Lung (tissue), 12 donors: ENCODE data around the gene TYRP1. TPM values are rescaled to one million over a fixed set of nuclear protein-coding genes. Genes with fewer than 3 reads are reported as not detected.

Experiments used
- ATAC-seq: fragments of 200-7000 bp; cut with Tn5 transposase; one replicate; pipeline ENCODE4 v1.9.1; 2020; ENCODE audit warnings: moderate number of reproducible peaks; ENCODE audit not compliant: insufficient read depth, low FRiP score
- DNase-seq, 3 donors: peaks; one replicate each; pipeline ENCODE4 v3.0.0-alpha.2; 2013 to 2017
- H3K27ac ChIP-seq, 2 donors: one replicate each; pipeline ENCODE4 v1.5.1; 2013; ENCODE audit warnings: mild to moderate bottlenecking in 2 of 2, moderate library complexity in 2 of 2, control low read depth in 1 of 2, inconsistent platforms in 1 of 2, low read depth in 1 of 2, low read length in 1 of 2
- H3K27me3 ChIP-seq, 3 donors: one replicate each; pipeline ENCODE4 v1.5.1; 2013; ENCODE audit warnings: low read length in 2 of 3; ENCODE audit not compliant: control insufficient read depth in 3 of 3, insufficient read depth in 3 of 3
- H3K36me3 ChIP-seq, 4 donors: one replicate each; pipeline ENCODE4 v1.5.1; 2013; ENCODE audit warnings: low read length in 4 of 4, mild to moderate bottlenecking in 1 of 4, moderate library complexity in 1 of 4; ENCODE audit not compliant: control insufficient read depth in 4 of 4, insufficient read depth in 4 of 4
- H3K4me1 ChIP-seq, 5 donors: one replicate each; pipeline ENCODE4 v1.5.1; 2013; ENCODE audit warnings: low read length in 5 of 5, mild to moderate bottlenecking in 2 of 5, moderate library complexity in 1 of 5; ENCODE audit not compliant: control insufficient read depth in 5 of 5, insufficient read depth in 5 of 5
- H3K4me3 ChIP-seq: one replicate; pipeline ENCODE4 v1.5.1; 2013; ENCODE audit warnings: mild to moderate bottlenecking, control low read depth, moderate library complexity
- H3K9ac ChIP-seq, 2 donors: one replicate each; pipeline ENCODE4 v1.5.1; 2013; ENCODE audit warnings: low read length in 2 of 2, control low read depth in 1 of 2; ENCODE audit not compliant: insufficient read depth in 1 of 2
- H3K9me3 ChIP-seq, 4 donors: one replicate each; pipeline ENCODE4 v1.5.1; 2013; ENCODE audit warnings: low read length in 3 of 4, mild to moderate bottlenecking in 1 of 4, moderate library complexity in 1 of 4; ENCODE audit not compliant: control insufficient read depth in 4 of 4, insufficient read depth in 3 of 4
- WGBS, 2 donors: extraction: QIAGEN DNeasy Blood & Tissue Kit; methylation state at CpG; one replicate each; pipeline ENCODE4 v1.1.7; 2013; 5-methylcytosine and 5-hydroxymethylcytosine counted together
- polyA plus RNA-seq, 2 donors: library from polyadenylated mRNA; stranded (reverse); fragments of 200-250 nt; gene quantifications; one replicate each; pipeline ENCODE4 v1.2.1, GENCODE V29; 2013
- total RNA-seq, 2 donors: library from RNA; depleted of rRNA in 1 of 2; stranded (reverse); fragments of >200 nt in 1 of 2; gene quantifications; one replicate each; pipeline ENCODE4 v1.2.1, GENCODE V29; 2014 to 2021
- TF ChIP-seq, protein P1 (sequence below): IDR thresholded peaks from 2 replicates; pipeline ENCODE4 v1.5.1; 2012; ENCODE audit warnings: mild to moderate bottlenecking; ENCODE audit errors: control extremely low read depth, extremely low read depth
- donor health status: control.
- donor health status: control.
- donor health status: Bipolar disorder and iron deficiency.
- donor health status: healthy.
- donor health status: DM: yes; HTN: yes; CAD: no.

TYRP1 gene
- total and polyA plus RNA-seq, 4 donors, result 0.59 to 5.1 (median 1.3) TPM

DNA sequence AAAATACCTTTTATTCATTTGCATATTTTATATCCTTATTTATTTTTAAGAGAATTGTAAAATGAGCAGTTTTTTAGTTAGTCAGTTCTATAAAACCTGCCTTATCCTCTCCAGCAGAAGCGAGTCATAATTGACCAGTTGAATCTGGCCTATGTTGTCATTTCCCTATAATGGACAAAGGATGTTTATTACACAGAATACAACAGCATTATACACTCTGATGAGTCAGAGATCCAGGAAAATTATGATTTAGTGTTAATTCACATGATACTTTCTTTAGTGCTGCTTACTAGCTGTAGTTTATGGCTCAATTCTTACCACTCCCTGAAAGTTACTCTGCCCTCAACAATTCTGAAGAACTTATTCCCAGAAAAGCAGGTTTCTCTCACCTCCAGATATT lies 54.8 kb downstream of the TYRP1 start:
- Histone ChIP-seq H3K4me3 (no peak overlapping the region), H3K27ac (no peak overlapping the region), H3K9me3 (no peaks in the 10 kb centered on the region), H3K36me3 (no peaks in the 10 kb centered on the region), H3K9ac (no peak overlapping the region), H3K4me1 (no peaks in the 10 kb centered on the region), H3K27me3 (no peaks in the 10 kb centered on the region)
- WGBS, 2 donors, result 87 to 96% methylated on average over 1 of the region's 1 CpG
- DNase-seq (no peak), ATAC-seq (no peak)
- TF ChIP-seq, protein P1, sequence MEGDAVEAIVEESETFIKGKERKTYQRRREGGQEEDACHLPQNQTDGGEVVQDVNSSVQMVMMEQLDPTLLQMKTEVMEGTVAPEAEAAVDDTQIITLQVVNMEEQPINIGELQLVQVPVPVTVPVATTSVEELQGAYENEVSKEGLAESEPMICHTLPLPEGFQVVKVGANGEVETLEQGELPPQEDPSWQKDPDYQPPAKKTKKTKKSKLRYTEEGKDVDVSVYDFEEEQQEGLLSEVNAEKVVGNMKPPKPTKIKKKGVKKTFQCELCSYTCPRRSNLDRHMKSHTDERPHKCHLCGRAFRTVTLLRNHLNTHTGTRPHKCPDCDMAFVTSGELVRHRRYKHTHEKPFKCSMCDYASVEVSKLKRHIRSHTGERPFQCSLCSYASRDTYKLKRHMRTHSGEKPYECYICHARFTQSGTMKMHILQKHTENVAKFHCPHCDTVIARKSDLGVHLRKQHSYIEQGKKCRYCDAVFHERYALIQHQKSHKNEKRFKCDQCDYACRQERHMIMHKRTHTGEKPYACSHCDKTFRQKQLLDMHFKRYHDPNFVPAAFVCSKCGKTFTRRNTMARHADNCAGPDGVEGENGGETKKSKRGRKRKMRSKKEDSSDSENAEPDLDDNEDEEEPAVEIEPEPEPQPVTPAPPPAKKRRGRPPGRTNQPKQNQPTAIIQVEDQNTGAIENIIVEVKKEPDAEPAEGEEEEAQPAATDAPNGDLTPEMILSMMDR, result no peak

DNA sequence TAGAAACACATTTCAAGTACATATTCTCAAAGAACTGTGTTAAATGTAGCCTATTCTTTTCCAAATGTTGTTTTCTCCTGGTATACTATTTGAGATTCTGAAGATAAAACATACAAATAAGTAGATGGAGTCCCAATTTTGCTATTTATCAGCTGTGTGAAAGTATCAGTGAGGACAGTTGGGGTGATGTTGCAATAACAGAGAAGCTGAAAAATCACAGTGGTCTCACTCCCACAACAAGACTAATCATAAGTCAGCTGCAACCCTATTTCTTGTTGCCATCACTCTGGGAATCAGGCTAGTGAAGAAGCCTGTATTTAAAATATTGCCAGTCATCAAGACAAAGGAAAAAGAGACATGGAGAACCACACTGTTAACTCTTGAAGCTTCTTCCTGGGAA lies 55.8 kb downstream of the TYRP1 start:
- H3K27me3 ChIP-seq, result no peaks in the 10 kb centered on the region

DNA sequence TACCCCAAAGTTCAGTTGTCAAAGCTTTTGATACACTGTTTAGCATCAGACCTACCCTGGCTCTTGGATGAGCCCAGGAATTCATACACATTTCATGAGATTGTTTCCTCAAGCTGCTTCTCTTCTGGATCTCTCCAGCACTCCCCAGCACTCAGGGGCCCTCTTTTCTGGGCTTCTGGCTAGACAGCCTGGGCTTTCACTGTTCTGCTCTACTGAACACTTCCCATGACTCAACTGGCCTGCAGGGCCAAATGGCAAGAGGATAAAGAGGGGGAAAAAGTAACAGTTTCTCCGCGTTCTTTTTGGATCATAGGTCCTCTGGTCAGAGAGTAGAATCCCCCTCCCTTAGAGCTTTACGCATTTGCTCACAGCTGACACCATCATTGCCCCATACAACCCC lies 60.7 kb downstream of the TYRP1 start:
- no peak overlapping the region for H3K9ac ChIP-seq
- no peaks in the 10 kb centered on the region for H3K4me1 ChIP-seq
- H3K27ac ChIP-seq, result no peak overlapping the region
- H3K9me3 ChIP-seq, result no peaks in the 10 kb centered on the region
- TF ChIP-seq, protein P1, result no peak
- no peaks in the 10 kb centered on the region for H3K36me3 ChIP-seq
- no peak overlapping the region for H3K4me3 ChIP-seq
- DNase-seq, result no peak
- 82 to 83% methylated on average over 3 of the region's 3 CpGs for WGBS, 2 donors
- no peaks in the 10 kb centered on the region for H3K27me3 ChIP-seq
- ATAC-seq, result no peak

More for the DNA sequence above, 55.8 kb downstream of the TYRP1 start:
- no peak overlapping the region for H3K4me3 ChIP-seq
- no peak for ATAC-seq
- H3K9ac ChIP-seq, result no peak overlapping the region
- no peaks in the 10 kb centered on the region for H3K36me3 ChIP-seq
- TF ChIP-seq, protein P1, result no peak
- no peak for DNase-seq
- H3K27ac ChIP-seq, result no peak overlapping the region
- no peaks in the 10 kb centered on the region for H3K4me1 ChIP-seq
- no peaks in the 10 kb centered on the region for H3K9me3 ChIP-seq

DNA sequence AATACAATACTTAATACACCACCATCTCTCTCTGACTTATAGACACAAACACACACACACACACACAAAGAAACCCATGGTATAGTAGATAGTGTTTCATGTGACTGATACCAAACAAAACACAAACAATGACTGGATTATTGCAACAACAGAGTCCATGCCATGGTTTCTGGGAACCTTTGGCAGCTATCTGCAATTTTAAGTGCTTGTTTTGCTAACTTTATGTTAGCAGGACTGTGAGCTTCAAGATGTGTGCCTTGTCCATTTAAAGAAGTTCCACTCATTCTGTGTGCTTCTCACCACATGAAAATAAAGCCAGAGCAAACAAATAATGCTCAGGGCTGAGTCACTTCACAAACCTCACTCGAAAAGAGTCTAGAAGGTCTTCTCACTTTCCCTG lies 66.6 kb downstream of the TYRP1 start:
- DNase-seq (peak in 2 of 3 donors; percentile 55 to 68), ATAC-seq (peak; percentile 75)
- TF ChIP-seq, protein P1, result no peak
- WGBS, 2 donors, result 61 to 89% methylated on average over 1 of the region's 1 CpG
- H3K27me3 ChIP-seq, result no peaks in the 10 kb centered on the region
- no peak overlapping the region for H3K27ac ChIP-seq
- no peaks in the 10 kb centered on the region for H3K9me3 ChIP-seq
- H3K4me1 ChIP-seq, result peaks cover 0 to 8% (median 0%) of the 10 kb centered on the region in 5 donors
- H3K36me3 ChIP-seq, result no peaks in the 10 kb centered on the region
- H3K9ac ChIP-seq, result no peak overlapping the region
- H3K4me3 ChIP-seq, result no peak overlapping the region
